Measurements from ENCODE around the gene HTR2B.
"Not testable (repeated sequence)": the region's sequence is repeated elsewhere in the genome, so short reads cannot be mapped to it uniquely, and the experiment has no call there.

Gene HTR2B

GRCh38 chr2:231069379-231070054 is 55.3 kb downstream of the HTR2B start:
- no peak for DNase-seq

- no peak for DNase-seq
Measured at GRCh38 chr2:231068525-231069222, 56.2 kb downstream of the HTR2B start.

GRCh38 chr2:231067531-231067930 is 57.3 kb downstream of the HTR2B start:
- not testable (repeated sequence) for DNase-seq

GRCh38 chr2:231065966-231066365 is 58.9 kb downstream of the HTR2B start:
- no peak for DNase-seq

GRCh38 chr2:231063347-231063746 is 61.5 kb downstream of the HTR2B start:
- no peak for DNase-seq

- DNase-seq, result no peak
Measured at GRCh38 chr2:231062776-231063175, 62.1 kb downstream of the HTR2B start.

GRCh38 chr2:231059756-231060155 is 65.1 kb downstream of the HTR2B start:
- no peak for DNase-seq

- DNase-seq, result no peak
Measured at GRCh38 chr2:231058761-231059550, 65.9 kb downstream of the HTR2B start.

All from NCI-H510A treated with DMSO at 0.1 percent for 48 hours (cell line).